GM19240 (cell line): ENCODE data around the gene GTF3C4.
A peak's percentile ranks its signal among the peaks of the same experiment; 100 is the strongest.

Source experiments
- DNase-seq: peaks from one replicate; pipeline ENCODE4 v3.0.0; 2011; ENCODE audit warnings: low spot score; ENCODE audit not compliant: insufficient read length

Gene GTF3C4

DNA sequence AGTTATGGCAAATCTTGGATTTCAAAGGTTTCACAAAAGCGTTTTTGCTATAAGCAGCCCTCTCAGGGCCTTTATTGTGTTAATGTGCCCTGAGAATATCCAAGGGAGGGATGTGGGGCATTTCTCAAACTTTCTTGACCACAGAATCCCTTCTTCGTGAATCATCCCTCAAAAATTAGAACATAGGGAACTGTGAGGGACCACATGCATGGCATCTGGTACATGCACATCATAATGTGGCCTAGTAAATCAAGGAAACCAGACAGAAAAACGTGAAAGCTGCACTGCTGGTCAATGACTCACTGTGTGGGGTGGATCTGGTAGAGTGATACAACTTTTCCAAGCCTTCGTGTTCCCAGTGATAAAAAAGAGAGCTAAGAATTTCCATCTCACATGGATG, 22.9 kb upstream of the GTF3C4 start:
- no peak for DNase-seq

GRCh38 chr9:132647806-132648205, 22.5 kb upstream of the GTF3C4 start:
- no peak for DNase-seq

DNA sequence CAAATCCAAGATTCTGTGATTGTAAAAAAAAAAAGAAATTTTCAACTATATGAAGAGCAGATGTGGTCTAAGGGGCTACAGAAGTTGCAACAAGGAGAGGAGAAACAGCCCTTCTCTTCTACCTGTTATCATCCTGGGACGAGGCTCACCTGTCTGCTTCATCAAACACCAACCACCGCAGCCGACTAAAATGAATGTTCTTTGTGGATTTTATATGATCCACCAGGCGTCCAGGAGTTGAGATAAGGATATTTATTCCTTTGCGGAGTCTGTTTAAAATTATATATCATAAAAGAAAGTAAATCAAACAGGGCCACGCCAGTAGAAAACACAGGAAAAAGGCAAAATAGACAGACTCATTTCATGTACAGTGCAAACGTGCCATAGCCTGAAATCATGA, 22.0 kb upstream of the GTF3C4 start:
- no peak for DNase-seq

DNA sequence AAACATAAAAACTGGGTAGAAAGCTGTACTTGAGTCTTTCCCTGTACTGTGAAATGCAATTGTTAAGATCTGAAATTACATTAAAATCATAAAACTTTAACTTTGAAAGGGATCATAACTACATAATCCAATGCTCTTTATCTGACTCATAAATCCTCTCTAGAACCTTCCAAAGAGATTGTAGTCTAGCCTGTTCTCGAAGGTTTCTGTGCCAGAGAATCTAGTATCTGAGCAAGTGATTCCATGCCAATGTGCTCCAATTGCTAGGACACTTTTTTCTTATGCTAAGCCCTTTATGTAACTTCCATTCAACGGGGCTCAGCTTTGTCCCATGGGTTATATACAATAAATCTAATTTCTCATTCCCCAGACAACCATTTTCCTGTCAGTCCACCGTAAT, 21.6 kb upstream of the GTF3C4 start:
- no peak for DNase-seq

GRCh38 chr9:132651259-132651658, 19.0 kb upstream of the GTF3C4 start:
- DNase-seq: no peak

GRCh38 chr9:132656299-132656698, 14.0 kb upstream of the GTF3C4 start:
- no peak for DNase-seq

- DNase-seq: no peak
Observed at GRCh38 chr9:132662152-132662945, 7.9 kb upstream of the GTF3C4 start.

DNA sequence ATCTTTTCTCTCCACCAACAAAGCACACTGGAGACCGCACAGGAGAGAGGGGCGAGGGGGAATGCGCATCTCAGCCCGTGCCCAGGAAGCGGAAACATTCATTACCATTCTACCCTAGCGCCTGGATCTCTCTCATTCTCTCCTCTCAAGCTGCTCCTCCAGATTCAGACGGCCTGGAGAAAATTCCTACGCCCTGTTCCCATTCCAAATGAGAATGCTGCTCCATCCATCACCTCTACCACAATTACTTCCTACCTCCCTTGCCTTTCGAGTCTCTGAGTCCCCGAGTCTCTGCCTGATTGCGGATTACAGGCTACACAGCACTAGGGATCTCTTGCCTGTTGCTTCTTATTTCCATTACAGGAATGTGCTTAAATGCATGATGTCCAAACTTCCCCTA, 7.1 kb upstream of the GTF3C4 start:
- no peak for DNase-seq

- DNase-seq: no peak
Observed at GRCh38 chr9:132663851-132664250, 6.4 kb upstream of the GTF3C4 start.

DNA sequence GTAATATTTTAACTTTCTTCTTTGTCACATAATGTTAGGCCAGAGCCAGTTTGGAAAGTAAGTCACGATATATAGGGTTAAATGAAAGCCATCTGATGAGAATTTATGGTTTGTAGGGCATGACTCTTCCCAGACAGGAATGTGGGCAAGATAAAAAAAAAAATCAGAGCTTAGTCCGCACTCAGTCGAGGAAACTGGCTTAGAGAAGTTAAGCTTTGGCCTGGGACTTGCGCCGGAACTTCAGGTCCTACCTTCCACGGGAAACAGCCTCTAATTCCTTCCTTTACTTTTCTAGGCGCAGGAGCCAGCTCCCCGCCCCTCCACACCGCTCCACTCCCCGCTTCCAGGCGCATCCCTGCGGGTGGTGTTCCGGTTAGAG, 956 bp upstream of the GTF3C4 start:
- DNase-seq: no peak

DNA sequence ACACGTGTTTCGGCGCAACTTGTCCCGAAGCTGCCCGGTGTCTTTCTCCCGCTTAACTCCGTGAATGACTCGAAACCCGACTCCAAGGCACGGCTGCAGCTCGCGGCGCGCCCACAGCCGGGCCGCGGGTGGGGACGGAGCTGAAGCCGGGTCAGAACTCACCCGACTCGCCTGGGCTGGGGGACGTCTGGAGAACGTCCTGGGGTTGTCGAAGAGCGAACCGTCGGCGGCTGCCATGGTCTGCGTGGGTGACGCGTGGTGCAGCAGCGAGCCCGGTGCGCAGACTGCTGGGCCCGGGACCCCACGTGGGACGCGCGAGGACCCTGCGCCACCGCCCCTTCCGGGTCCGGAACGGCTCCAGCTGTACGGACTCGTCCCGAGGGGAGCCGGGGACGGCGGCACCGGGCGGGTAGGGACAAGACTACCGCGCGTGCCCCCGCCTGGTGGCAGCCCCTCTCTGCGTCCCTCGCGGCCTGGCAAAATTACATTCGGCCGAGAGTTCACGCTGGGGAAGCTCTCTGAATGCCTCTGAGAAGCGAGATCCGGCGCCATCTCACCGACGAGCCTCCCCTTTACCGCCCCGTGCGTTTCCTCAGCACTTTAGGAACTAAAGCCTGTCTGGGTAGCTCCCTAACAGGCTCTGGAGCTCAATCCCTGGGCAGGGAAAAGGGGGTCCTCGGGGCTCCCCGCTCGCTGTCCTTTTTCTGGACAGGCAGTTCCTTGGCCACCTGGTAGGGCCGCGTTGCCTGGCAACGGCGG, 387 bp upstream of the GTF3C4 start, which contains the start of gene DDX31:
Gene DDX31, minus strand, starts transcription at position 286 of the 759 bp plus-strand sequence. Its CDS starts 49 bp downstream, at position 237.
- DNase-seq: peak; percentile 66

DNA sequence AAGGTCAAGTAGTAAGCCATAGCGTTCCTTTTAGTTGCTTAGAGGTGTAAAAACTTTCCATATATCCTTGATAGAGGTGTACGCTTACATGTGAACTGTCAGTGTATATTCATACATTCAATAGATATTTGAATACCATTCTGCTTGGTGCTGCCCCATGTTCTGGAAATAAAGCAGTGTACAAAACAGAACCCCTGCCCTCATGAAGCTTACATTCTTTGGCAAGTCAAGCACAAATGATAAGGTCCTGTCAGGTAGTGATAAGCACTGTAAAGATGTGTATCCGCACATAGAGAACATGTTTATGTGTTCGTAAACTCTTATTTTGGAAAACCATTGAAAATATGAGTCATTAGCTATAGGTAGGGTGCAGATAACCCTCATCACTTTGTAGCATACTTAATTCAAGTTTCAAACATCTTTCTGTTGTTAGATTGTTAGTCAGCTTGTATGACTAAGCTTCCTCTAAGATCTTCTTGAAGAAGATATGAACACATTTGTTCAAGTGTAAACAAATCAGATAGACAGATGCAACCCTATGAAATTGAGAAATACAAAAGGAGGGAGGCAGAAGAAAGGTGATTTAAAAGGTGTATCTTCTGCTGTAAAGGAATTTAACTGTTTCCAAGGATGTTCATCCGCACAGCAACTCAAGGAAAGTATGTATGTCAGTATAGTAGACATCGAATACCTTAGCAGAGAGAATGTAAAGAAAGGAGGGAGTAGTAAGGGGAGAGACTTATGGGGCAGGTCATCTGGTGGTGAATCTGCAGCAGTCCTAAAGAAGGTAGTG, 1.6 kb downstream of the GTF3C4 start:
- DNase-seq: no peak

GRCh38 chr9:132672413-132672690, 2.1 kb downstream of the GTF3C4 start:
- no peak for DNase-seq

DNA sequence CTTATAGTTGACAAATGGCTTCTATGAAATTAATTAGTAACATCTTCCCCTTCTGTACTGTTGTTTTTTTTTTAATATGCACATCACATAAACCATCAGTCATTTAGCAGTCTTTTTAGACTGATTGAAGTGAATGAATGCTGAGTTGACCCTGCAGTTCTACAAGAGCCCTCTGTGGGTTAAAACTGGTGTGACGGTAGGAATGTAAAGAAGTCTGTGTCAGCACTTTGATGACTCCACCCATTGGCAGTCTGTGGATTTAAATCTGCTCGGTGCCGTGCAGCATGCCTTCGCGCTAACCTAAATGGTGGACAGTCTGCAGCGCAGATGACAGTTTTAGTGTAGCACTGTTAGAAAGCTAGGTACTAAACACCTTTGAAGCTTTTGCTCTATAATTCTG, 3.1 kb downstream of the GTF3C4 start:
- DNase-seq: no peak

GRCh38 chr9:132674485-132674884, 4.2 kb downstream of the GTF3C4 start:
- no peak for DNase-seq

DNA sequence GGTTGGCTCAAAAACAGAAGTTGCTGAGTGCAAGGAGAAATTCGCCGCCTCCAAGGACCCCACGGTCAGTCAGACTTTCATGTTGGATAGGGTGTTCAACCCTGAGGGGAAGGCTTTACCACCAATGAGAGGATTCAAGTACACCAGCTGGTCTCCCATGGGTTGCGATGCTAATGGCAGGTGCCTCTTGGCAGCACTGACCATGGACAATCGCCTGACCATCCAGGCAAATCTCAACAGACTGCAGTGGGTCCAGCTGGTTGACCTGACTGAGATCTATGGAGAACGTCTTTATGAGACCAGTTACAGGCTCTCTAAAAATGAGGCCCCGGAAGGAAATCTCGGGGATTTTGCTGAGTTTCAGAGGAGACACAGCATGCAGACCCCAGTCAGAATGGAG, 7.7 kb downstream of the GTF3C4 start:
- no peak for DNase-seq

- DNase-seq: no peak
Observed at GRCh38 chr9:132679946-132680625, 9.8 kb downstream of the GTF3C4 start.

GRCh38 chr9:132681561-132681960, 11.3 kb downstream of the GTF3C4 start:
- no peak for DNase-seq

DNA sequence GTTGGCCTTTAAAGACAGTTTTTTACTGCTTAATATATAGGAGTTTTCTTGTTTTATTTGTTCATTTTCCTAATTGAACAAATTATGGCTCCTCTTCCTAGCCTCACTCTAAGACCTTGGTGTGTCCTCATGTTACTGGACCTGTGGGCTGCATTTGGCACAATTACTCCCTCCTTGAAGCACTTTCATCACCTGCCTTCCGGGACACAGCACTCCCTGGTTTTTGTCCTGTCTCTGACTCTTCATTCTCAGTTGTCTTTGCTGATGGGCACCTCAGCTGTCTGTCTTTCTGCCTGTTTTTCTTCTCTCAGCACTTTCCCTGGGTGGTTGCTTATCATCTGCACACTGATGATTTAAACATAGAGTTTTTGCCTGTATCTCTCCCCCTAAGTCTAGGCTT, 13.6 kb downstream of the GTF3C4 start:
- DNase-seq: no peak

DNA sequence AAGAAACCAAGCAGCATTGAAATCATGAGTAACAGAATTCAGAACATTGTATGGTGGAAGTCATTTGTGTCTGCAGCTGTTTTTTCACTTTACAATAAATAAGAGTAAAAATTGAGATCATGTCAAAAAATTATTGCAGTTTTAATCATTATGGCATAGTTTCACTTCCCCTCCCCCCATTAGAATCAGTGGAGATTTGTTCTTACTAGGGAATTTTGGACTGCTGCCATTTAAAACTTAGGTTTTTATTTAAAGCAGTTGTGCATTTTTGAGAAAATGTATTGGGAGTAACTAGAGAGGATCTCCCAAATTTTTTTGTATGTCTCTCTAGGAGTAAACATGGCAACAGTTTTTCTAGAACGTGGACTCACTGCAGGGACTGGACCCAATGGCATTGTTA, 20.4 kb downstream of the GTF3C4 start:
- no peak for DNase-seq

- no peak for DNase-seq
Observed at GRCh38 chr9:132694144-132694543, 23.9 kb downstream of the GTF3C4 start.

DNA sequence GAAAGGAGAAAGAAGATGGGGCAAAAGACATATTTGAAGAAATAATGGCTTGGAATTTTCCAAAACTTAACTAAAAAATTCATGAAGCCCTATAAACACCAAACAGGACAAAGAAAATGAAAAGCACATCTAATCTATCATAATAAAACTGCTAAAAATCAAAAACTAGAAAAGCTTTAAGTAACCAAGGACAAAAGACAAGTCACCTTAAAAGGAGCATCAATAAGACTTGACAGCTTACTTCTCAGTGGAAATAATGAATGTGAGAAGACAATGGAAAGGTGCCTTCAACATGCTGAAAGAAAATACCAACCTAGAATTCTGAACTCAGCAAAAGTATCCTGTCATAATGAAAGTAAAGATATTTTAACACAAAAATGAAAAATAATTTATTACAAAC, 27.0 kb downstream of the GTF3C4 start:
- no peak for DNase-seq
